ELF-1 (cell line): ENCODE data around the gene PDE4B.
"Not testable (repeated sequence)": the region's sequence is repeated elsewhere in the genome, so short reads cannot be mapped to it uniquely, and the experiment has no call there.

ENCODE experiments used
- DNase-seq: peaks from one replicate; pipeline ENCODE4 v3.0.0-alpha.2; 2016; ENCODE audit warnings: low read depth, low spot score

The PDE4B gene

DNA sequence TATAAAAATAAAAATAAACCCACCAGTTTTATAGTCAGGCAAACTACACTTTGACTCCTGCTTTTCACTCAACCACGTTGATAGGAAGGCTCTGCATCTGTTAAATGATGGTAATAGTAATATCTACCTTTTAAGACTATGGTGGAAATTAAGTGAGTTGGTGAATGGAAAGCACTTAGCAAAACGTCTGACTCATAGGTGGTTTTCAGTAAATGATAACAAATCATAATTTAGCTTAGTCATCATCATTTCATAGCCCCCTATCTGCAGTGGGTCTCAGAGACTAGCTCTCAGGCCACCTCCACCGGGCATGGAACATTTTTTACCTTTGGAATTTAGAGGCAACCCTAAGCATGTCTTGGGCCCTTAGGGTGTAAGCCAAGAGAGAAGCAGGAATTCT lies 160.0 kb downstream of the PDE4B start:
- DNase-seq = no peak

DNA sequence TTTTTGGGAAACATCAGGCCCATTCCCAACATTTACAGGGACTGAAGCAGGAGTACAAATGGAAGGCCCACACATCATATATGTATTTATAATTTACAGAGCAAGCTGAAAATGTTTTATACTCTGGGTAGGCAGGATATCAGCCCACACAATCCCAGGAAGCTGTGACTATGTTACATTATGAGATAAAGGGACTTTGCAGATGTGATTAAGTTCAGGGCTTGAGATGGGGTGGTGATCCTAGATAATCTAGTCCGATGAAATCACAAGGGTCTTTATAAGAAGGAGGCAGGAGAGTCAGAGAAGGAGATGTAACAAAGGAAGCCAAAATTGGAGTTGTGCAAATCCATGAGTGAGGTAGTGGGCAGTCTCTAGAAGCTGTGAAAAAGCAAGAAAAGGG lies 160.5 kb downstream of the PDE4B start:
- DNase-seq = no peak

DNA sequence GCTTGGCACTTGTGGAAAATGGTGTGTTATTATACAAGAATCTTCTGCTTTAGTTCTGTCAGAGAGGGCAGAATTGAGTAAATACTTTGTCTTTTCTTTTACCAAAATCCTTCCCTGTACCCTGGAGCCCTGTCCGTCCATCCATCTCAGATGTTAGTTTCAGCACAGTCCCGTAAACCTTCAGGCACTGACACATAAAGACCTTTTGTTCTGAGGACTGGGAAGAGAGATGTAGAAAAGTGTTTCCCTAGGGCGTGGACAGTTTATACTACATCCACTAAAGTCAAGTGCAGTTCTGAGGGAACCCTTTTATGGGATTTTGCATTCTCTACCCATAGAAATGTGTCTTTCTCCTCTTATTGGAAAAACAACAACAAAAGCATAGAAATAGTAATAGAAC lies 162.4 kb downstream of the PDE4B start:
- DNase-seq = no peak

DNA sequence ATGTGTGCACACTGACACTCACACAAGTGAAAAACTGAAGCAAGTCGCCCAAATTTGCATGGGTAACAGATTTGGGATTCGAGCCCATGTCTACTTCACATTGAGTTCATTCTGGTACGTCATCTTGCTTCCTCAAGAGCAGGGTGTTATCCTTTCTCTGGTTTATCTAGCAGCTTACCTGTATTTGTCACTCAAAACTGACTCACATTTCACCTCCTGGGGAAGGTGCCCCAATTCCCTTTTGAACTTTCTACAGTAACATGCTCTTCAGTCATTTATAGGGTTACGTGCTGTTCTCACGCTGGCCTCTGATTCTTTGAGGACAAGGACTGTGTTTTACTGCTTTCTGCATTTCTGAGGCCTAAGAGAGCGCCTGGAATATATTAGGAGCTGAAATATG lies 162.8 kb downstream of the PDE4B start:
- no peak for DNase-seq

DNA sequence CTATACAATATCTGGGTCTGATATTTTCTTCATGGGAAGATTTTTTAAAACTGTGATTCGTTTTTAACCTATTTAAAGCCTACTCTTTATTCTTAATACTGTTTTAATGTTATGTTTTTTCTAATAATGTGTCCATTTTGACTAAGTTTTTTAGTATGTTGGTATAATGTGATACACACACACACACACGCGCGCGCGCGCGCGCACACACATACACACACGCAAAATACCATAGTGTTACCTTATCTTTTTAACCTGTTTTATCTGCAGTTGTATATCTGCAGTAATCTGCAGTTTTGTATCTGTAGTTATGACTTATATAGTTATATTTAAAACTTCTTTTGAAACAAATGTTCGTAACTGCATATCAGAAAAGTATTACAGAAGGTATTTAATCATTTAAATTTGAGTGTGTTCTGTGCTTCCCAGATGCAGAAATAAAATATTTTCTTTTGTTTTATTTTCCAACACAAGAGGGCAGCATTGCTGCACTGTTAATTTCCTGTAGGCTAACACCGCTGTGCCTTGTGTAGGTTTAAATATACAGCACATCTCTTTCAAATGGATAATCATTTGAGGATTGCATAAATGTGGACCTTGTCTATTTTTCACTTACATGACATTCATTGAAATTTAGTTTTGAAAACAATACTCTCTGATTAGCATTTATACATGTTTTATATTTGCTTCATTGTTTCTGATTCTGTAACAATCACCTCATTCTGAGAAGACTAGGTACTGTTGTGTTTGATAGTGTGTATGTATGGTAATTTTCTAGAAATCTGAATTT lies 166.1 kb downstream of the PDE4B start:
- DNase-seq = peak; percentile 14

DNA sequence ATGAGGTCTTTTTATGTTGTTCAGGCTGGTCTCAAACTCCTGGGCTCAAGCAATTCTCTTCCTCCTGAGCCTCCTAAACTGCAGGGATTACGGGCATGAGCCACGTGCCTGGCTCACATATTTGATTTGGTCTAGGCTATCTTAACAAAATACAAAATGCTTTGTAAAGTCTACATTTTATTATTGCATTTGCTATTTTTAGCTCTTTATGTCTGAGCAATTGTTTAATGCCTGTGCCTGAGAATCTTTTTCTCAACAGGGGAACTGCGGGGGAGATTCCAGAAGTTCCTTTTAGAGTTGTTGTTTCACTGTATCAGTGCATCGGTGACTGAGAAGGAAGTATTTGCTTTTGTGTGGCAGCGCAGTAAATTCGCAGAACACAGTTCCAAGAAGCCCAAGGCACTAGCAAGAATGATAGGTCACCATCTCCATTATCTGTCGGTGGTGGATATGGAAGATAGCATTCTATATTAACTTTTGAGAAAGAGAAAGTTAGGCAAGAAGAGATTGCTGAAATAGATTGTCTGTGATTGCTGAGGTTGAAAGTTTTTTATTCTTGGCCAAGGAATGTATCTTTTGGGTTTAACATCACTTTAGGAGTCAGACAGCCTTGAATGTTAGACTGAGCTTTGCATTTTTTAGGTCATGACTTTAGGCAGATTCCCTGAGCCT lies 167.3 kb downstream of the PDE4B start:
- DNase-seq = no peak

DNA sequence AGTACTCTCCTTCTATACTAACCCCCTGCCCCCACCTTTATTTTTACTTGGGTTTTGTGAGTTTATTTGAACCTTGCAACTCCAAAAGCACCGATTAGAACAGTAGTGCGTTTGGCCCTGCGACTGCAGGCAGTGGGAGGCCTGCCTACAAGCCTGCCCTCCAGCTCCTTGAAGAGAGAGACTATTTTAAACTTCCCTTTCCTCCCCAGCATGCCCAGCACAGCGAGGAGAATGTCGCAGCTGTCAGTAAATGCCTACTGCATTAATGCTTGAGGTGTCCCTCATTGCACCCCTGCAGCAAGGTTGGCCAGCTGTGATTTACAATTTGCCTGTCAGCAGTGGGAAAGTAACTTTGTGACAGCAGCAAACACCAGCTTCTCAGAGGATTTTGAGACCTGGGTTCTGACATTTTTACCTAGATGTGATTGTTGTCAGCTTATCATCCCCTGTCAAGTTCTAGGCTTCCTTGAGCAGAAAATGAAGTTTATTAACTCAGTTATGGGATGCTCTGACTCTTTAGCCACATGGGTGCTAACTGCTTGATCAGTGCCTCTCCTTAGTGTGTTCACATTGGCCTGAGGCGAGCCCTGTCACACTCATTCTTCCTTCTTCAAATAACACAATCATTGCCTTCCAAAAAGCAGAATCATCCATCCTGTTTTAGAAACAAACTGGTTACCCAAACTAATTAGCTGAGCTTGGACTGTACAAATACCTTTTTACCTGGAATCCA lies 170.6 kb downstream of the PDE4B start:
- DNase-seq = no peak

DNA sequence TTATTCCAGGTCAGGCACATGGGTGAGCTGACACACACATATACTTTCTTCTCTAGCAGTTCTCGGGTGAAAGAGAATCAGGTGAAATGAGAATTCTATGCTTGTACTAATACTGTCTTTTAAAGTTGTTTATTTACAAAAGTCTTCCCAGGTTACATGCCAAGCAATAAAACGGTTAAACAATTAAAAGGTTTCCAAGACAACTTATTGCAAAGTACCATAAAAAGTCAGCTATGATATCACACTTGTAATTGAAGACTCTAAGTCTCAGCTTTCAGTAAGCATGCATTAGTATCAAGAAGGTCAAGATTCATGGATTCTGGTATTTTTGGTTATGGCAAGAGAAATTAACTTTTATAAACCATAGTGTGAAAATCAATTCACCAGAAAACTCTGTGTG lies 171.4 kb downstream of the PDE4B start:
- no peak for DNase-seq

DNA sequence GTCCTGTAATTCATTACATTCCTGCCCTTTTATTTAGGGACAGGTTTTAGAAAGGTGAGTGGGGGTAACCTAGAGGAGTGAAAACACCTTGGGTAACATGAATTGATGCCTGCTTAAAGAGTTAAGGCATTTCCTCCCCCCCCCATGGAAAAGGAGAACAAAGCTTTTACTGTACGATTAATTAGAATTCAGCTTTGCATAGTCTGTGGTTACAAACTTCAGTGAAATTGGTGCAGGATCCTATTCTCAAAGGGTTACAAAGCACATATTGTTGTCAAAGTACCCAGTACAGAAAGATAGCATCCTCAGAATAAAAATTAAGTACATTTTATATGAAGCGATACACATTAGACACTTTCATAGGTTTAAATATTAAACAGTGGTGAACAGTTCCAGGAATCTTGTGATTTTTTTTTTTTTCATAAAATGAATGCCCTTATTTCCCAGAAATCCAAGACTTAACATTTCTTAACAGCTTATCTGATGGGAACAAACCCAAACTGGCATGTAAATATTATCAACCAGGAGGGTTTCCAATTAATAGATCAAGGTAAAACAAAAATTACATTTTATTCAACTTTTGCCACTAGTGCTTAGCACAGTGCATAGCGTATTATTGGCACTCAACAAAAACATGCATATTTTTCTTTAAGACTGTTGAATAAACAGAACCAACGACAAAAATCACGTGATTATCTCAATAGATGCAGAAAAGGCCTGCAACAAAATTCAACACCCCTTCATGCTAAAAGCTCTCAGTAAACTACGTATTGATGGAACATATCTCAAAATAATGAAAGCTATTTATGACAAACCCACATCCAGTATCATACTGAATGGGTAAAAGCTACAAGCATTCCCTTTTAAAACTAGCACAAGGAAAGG lies 172.7 kb downstream of the PDE4B start:
- DNase-seq = no peak

DNA sequence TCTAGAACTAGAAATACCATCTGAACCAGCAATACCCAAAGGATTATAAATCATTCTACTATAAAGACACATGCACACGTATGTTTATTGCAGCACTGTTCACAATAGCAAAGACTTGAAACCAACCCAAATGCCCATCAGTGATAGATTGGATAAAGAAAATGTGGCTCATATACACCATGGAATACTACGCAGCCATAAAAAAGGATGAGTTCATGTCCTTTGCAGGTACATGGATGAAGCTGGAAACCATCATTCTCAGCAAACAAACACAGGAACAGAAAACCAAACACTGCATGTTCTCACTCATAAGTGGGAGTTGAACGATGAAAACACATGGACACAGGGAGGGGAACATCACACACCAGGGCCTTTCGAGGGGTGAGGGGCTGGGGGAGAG lies 174.8 kb downstream of the PDE4B start:
- not testable (repeated sequence) for DNase-seq

DNA sequence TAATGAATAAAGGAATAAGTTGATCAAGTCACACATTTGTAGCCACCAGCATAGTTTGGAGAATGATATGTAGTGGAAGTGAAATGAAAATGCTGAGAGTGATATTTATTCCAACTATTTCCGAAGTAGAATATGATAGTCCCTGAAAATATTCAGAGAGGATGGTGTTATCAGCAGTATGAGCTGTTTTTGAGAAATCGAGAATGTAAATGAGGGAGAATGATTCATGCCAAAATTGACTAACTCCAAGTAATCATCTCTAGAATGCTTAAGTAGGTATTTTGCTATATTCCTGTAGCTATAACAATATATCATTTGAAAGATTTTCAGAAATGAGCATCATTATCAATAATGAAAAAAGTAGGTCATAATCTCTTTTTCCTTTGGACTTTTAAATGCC lies 178.9 kb downstream of the PDE4B start:
- no peak for DNase-seq

DNA sequence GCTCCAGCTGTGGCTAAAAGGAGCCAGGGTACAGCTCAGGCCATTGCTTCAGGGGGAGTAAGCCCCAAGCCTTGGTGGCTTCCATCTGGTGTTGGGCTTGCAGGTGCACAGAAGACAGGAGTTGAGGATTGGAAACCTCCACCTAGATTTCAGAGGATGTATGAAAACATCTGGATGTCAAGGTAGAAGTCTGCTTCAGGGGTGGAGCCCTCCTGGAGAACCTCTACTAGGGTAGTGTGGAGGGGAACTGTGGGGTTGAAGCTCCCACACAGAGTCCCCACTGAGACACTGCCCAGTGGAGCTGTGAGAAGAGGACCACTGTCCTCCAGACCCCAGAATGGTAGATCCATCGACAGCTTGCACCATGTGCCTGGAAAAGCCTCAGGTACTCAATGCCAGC lies 183.0 kb downstream of the PDE4B start:
- DNase-seq = no peak

DNA sequence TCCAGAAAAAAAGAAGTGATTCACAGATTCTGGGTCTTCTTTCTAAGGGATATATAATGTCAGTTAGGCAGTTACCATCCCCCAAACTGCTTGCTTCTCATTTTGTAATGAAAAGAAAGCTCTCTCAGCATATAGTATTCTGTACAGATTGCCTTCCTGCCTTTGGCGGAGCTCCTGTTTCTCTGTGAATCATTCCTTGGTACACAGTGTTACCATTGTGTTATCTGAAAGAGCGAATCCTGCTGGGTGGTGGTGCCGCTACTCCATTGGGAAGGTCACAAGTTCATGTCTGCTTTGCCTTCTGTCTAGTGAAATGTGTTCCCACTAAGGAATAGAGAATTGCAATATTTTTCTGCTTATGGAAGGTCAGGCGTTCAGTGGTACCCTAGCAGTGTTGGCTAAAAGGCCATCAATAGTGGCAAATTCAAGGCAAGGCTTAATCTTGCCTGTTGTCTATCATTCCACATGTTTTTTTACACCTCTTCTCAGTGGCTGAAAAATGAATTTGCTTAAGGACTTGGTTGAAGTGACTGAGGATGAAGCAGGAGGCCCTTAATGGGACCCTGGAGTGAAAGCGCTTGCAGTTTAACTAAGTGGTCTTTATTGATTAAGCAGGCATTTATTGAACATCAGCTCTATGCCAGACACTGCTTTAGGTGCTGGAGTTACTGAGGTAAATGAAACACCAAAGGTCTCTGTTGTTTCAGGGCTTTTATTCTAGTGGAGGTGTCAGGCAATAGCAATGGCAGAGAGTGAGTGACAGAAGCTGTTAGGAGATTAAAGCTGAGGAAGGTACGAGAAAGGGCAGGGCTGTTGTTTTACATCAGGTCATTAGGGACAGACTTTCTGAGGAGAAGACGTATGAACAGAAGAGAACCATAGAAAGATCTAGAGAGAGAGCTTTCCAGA lies 186.7 kb downstream of the PDE4B start:
- DNase-seq = no peak

DNA sequence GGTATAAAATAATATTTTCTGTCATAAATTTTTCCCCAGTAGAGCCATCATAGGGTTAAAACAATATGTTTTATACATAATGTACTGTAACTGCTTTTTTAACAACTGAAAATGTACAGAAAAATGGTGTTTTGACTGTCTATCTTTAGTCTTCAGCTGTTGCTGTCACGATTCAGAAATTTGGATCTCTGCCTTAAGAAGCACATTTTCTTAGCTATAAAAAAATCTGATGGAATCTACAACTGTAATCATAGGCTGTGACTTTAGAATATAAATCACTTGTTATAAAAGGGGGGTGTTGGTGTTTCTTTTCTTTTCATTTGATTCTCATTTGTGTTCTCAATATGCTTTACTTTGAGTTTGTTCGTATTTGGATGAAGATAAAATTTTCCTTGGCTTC lies 187.5 kb downstream of the PDE4B start:
- DNase-seq = no peak

DNA sequence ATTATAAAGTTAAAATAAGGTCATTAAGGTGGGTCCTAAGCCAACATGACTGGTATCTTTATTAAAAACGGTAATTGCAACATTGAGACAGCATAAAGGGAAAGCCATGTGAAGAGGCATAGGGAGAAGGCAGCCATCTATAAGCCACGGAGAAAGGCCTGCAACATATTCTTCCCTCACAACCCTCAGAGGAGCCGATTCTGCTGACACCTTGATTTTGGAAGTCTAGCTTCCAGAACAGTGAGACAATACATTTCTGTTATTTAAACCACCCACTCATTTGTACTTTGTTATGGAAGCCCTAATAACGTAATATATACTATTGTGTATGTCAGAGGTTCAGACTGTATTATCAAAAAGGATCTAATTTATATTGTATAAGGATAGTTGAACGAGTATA lies 190.8 kb downstream of the PDE4B start:
- DNase-seq = no peak

DNA sequence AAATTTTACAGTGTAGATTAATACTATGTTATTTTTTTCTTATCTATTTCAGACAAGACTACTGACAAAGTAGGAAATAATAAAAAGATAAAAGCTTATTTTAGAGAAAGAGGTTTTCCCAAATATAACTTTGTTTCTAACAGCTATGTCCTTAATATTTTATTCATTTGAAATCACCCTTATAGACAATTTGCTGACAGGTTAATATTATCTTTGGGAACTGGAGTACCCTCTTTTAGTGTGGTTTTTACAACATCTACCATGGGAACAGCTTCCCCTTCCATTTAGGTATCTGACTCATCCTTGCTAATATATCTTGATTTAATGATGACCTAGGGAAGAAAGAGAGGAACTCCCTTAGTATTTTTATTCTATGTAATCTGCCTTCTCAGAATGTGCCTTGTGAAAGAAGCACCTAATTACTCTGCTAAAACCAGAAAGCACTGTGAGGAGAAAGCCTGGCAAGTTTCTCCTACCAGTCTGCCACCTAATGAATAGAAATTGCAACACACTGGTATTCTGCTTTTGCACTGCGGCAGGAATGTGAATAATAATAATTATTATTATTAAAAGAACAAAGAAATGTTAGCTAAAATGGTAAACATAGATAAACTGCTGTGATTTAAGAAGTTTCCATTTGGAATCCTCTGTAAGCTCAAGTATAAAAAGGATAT lies 192.8 kb downstream of the PDE4B start:
- no peak for DNase-seq

DNA sequence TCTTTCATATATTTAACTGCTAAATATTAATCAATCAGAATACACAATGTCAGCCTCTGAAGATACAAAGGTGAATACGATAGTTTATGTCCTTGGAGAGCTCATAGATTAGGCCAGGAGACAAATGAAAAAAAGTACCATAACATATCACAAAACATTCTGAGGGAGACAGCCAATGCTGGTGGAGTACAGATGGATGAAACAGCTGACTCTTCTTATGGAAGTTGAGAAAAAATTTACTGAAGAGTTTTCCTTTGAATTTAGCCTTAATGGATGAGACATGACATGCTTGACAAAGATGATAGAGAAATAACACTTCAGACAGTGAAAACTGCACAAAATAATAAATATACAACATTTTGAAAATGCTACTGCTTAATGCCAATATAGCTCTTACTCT lies 193.5 kb downstream of the PDE4B start:
- no peak for DNase-seq

DNA sequence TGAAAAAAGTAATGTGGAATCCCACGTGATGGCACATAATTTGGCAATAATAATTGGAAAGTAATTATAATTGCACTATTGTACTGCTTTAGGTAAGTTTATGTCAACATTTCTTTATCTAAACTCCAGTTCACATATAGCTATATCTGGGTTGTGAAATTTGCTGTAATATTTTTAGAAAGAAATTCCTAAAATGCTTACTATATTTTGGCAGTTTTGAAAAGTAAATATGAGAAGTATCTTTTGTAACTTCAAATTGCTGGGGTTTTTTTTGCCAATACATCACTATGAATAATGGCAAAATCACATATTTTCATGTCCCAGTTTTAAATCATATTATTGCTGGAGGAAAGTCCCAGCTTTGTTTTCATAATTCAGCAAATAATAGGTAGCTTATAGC lies 197.5 kb downstream of the PDE4B start:
- no peak for DNase-seq

DNA sequence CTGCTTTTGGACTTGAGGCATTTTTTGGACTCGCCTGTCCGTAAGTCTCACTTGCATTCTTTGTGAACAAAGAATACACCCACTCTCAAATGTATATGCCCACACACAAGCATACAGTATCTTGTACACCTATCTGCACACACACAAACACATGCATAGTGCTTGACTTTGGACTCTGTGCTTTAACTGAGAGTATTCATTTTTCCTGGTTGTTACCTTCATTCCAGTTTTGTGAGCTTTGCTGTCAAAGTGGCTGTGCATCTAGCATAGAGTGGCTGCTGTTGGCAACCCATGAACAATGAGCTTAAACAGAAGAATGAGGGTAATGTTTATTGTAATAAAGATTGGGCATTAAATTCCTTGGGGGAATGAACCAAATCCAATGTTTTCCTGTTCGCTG lies 199.0 kb downstream of the PDE4B start:
- no peak for DNase-seq

DNA sequence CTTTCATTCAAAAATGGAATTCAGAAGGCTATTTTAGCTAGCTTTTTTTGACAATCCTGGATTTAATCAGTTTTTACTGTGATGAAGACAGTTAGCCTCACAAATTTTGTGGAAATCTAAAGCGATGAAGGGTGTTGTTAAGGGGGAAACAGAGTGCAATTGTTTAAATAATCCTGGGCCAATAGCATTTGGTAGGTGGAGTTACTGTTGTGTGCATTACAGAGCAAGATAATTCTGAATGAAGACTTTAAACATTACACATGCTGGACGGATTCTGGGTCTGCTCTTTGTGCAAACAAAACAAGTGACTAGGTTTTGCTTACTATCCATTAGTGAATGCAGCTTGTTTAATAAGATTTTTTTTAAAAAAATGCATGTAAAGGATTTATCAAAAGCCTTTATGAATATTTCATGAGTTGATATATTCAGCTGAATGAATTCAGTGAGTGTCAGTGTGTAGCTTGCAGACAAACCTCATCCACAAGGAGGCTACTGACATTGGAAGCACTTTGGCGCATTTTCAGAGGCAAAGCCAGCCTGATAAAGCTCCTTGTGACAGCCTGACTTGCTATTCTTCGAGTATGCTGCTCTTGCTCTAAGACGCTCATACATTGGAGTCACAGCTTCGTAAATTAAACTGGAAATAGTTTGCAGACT lies 199.6 kb downstream of the PDE4B start:
- DNase-seq = no peak
